Measurements from ENCODE around the gene RELN.

The RELN gene

DNA sequence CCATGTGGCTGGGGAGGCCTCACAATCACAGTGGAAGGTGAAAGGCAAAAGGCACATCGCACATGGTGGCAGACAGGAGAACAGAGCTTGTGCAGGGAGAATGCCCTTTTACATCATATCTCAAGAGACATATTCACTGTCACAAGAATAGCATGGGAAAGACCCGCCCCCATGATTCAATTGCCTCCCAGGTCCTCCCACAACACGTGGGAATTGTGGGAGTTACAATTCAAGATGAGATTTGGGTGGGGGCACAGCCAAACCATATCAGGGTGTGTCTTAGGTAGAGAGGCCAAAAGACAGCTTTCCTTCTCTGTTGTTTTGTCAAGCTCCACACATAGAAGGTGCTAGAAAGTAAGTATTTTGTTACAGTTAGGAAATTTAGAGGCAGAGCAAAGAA lies 522.6 kb downstream of the RELN start:
- no peak for DNase-seq

GRCh38 chr7:103462358-103462757 lies 527.1 kb downstream of the RELN start:
- DNase-seq = no peak

- peak in 10 of 14 donors; percentile 2 to 75 (median 8) for DNase-seq
These were observed 542.1 kb downstream of the RELN start for GRCh38 chr7:103447073-103447960.

DNA sequence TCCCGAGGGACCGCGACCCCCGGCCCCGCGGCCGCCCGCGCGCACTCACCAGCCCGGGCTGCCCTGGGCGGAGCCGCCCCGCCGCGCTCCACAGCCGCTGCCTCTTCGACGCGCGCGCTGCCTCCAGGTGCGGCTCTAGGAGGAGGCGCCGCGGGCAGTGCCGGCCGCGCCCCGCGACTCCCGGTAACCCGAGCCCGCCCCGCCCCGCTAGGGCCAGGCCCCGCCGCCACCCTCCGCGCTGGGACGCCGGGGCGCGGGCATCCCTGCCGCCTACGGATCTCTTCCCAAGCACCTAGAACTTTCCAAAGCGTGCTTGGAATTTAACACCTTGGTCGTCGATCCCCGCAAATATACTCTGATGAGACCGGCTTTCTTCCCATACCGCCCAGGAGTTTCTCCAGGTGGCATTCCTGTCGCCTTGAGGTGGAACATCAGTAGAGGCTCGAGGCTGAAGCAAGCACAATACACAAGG lies 543.4 kb downstream of the RELN start, which contains the start of gene SLC26A5:
SLC26A5 (minus strand) TSS at position 159 of the 472 bp plus-strand sequence. CDS start 24,693 bp downstream, outside the sequence.
- DNase-seq = peak in 2 of 14 donors; percentile 16 to 54

- peak in 3 of 14 donors; percentile 7 to 42 (median 22) for DNase-seq
These were observed 544.0 kb downstream of the RELN start for GRCh38 chr7:103445228-103446048.

DNA sequence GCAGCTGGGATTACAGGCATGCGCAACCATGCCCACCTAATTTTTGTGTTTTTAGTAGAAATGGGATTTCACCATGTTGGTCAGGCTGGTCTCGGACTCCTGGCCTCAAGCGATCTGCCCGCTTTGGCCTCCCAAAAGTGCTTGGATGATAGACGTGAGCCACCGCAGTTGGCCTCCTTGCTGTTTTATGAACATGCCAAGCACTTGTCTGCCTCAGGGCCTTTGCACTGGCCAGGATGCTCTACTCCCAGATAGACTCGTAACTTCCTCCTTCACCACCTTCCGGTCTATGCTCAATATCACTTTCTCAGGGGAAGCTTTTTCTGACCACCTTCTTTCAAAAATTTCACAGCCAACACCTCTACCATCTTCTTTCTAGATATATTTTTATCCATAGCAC lies 549.8 kb downstream of the RELN start:
- DNase-seq = no peak

- DNase-seq = no peak
These were observed 551.8 kb downstream of the RELN start for GRCh38 chr7:103437623-103438022.

DNA sequence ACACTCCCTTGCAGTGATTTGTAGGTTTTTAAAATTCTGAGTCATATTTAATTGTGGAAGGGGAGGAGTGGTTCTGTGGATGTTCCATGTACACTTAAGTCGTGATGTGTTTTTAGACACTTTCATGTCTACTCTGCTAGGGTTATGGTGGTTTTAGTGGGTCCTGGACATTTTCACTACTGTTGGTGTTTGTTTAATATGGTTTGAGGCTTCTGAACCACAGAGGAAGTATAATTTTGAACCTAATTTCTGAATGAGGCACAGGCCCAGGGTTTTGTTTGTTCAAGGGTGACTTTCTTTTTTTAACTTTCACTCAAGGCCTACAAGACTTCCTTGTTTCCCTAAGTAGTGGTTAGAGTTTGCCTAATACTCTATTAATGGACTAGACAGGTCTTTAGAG lies 556.7 kb downstream of the RELN start:
- no peak for DNase-seq

GRCh38 chr7:103425177-103425576 lies 564.3 kb downstream of the RELN start:
- no peak for DNase-seq

DNA sequence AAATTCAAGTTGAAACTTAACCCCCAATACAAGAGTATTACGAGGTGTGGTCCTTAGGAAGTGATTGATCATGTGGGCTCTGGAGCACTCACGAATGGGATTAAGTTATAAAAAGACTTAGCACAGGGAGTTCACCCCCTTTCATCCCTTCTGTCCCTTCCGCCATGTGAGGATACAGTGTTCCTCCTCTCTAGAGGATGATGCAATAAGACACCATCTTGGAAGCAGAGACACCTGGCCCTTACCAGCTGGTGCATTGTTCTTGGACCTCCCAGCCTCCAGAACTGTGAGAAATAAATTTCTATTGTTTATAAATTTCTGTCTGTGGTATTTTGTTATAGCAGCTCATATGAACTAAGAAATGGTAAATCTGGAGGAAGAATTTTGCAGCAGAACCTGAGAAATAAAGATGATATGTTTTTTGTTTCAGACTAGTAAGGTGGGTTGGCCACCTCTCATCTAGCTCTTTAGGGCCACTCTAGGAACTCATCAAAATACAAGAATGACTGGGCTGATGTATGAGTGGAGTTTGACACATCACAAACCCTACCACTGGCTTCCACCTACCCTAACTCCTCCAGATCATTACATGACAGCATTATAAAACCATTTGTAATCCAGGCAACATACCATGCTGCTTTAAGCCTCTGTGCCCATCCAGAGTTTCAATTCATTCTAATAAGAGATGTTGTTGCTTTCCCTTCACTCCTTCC lies 565.8 kb downstream of the RELN start:
- no peak for DNase-seq
